ENCODE measurements around the gene NDST1.

The NDST1 gene

GRCh38 chr5:150489360-150490295, 18.3 kb upstream of the NDST1 start:
- no peak for DNase-seq (ENCODE audit: low read depth)

GRCh38 chr5:150490296-150490669, 17.6 kb upstream of the NDST1 start:
- no peak for DNase-seq (ENCODE audit: low read depth)

- DNase-seq (ENCODE audit: low read depth), result no peak
Observed at GRCh38 chr5:150490754-150491153, 17.2 kb upstream of the NDST1 start.

DNA sequence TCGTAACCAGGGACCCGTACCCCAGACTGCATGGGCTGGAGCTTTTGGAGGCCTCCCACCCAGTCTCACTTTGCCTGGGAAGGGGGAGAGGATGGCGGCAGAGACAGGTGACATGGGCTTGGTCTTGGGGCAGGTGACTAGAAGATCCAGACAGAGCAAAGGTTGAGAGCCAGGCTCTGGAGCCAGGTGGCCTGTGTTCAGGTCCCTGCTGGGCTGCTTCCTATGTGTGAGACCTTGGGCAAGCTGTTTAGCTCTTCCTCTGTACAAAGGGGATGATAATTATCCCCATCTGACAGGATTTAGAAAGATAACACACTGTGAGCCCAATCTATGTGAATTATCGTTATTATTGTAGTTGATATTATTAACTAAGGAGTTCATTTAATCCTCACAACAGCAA, 16.1 kb upstream of the NDST1 start:
- no peak for DNase-seq (ENCODE audit: low read depth)

- no peak for DNase-seq (ENCODE audit: low read depth)
Observed at GRCh38 chr5:150492621-150493020, 15.3 kb upstream of the NDST1 start.

DNA sequence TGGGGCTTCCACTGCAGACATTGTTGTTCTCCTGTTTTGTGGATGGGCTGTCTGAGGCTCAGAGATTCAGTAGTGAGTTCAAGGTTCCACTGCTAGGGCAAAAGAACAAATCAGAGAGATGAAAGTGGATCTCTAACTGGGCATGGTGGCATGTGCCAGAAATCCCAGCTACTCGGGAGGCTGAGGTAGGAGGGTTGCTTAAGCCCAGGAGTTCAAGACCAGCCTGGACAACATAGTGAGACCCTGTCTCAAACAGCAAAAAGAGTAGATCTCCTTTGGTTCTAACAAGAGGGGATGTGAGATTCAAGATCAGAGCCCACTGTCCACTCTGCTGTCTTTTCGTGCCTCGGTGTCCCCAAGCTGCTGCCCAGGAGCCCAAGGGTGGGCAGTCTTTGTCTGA, 11.8 kb upstream of the NDST1 start:
- DNase-seq (ENCODE audit: low read depth), result no peak

- no peak for DNase-seq (ENCODE audit: low read depth)
Observed at GRCh38 chr5:150496534-150496933, 11.4 kb upstream of the NDST1 start.

GRCh38 chr5:150497274-150497988, 10.5 kb upstream of the NDST1 start:
- peak; percentile 74 for DNase-seq (ENCODE audit: low read depth)

DNA sequence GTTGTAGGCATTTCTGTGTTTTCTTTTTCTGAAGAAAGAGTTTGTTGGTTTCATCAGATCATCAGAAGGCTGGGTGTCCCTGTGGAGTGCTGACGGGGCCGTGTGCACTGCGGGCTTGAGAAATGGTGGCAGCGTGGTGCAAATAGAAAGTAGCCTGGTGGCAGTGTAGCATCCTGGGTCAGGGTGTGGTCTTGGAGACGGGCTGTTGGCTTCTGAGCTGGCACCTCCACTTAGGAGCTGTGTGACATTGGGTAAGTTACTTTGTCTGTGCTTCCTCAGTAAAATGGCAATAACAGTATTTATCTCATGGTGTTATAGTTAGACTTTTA, 10.0 kb upstream of the NDST1 start:
- no peak for DNase-seq (ENCODE audit: low read depth)

DNA sequence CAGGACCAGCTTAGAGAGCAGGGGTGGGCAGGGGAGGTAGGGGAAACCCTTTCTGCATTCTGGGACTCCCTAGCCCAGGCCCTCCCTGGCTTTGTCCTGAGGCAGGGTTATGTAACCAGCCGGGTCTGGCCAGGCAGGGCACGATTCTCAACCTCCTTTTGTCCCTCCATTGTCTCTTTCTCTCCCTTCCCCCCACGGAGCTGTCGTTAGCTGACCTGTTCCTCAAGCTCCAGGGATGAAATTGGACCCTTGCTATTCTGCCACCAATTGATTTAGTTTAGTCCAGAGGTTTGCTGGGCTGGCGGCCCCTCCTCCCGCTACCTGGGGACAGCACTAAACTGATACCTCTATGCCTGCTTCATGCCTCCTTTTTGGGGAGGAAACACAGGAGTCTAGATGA, 9.4 kb upstream of the NDST1 start:
- DNase-seq (ENCODE audit: low read depth), result no peak

GRCh38 chr5:150498971-150499370, 9.0 kb upstream of the NDST1 start:
- DNase-seq (ENCODE audit: low read depth), result no peak

DNA sequence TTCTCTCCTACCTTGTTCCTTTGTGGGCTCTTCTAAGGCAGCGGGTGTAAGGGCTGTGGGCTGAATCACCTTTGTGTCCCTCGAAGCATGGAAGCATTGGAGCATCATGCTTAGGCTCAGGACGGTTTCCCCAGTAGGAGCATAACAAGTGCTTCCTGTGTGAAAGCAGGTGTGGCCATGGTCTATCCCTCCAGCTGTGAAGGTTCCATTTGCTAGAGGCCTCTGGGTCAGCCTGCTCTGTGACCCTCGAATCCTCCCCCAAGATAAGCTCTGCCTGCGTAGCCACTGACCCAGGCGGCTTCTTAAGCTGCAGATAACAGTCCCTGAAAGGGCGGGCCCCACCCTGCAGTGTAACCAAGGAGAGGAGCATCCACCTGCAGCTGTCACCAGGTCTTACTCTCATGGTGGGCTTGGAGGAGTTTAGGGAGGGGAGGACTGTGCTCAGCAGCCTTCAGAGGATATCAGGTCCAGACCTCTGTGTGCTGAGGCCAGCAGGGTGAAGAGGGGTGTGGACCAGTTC, 8.4 kb upstream of the NDST1 start:
- DNase-seq (ENCODE audit: low read depth), result no peak

- DNase-seq (ENCODE audit: low read depth), result no peak
Observed at GRCh38 chr5:150500328-150500841, 7.5 kb upstream of the NDST1 start.

DNA sequence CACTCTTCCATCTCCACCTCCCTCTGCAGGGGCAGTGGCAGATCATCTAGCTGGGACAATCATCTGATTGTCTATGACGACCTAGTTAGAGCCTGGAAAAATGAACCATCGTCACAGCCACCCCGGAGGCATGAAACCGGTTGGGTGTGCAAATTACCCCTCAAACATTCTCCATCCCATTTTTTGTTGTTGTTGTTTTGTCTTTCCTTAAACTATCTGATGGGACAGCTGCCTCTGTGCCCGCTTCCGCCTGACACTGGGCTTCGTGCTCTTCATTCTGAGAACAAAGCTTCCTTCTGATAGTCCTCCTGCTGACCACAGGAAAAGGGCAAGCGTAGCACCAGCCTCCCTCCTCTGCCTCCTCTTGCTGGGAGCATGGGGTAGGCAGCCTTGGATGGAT, 7.0 kb upstream of the NDST1 start:
- DNase-seq (ENCODE audit: low read depth), result no peak

DNA sequence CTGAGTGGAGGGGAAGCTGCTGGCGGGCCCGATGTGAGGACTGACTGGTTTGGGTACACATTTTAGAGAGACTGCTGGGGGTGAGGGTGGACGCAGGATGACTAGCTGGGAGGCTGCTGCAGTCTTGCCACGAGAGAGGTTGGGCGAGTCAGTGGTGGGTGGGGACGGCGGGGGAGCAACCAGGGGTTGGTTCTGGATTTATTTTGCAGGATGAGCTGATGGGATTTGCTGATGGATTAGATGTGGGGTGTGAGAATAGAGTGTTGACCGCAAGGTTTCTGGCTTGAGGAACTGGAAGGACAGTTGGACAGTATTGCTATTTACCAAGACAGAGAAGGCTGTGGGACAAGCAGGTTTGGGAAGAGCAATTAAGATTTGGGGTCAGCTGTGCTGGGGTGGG, 5.8 kb upstream of the NDST1 start:
- no peak for DNase-seq (ENCODE audit: low read depth)

- no peak for DNase-seq (ENCODE audit: low read depth)
Observed at GRCh38 chr5:150502847-150503246, 5.1 kb upstream of the NDST1 start.

- no peak for DNase-seq (ENCODE audit: low read depth)
Observed at GRCh38 chr5:150503386-150503785, 4.5 kb upstream of the NDST1 start.

- peak; percentile 18 for DNase-seq (ENCODE audit: low read depth)
Observed at GRCh38 chr5:150503977-150504620, 3.8 kb upstream of the NDST1 start.

DNA sequence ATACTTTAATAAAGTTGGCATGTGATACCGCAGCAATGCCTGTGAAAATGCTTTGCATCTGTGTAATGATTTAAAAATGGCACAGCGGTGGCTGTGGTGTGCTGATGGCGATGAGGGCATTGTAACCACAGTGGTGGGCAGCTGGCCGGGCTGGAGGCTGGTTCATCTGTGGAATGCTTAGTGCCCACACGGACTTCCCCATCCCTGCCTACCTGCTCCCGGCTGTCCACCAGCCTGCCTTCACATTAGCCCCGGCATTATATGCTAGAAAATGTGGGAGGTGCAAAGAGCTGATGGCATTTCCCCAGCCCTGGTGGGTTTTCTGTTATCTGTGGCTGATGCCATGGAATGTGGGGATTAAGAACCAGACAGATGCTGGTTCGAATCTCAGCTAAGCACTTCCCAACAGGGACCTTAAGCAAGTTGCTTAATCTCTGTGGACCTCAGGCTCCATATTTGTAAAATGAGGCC, 2.9 kb upstream of the NDST1 start:
- no peak for DNase-seq (ENCODE audit: low read depth)

DNA sequence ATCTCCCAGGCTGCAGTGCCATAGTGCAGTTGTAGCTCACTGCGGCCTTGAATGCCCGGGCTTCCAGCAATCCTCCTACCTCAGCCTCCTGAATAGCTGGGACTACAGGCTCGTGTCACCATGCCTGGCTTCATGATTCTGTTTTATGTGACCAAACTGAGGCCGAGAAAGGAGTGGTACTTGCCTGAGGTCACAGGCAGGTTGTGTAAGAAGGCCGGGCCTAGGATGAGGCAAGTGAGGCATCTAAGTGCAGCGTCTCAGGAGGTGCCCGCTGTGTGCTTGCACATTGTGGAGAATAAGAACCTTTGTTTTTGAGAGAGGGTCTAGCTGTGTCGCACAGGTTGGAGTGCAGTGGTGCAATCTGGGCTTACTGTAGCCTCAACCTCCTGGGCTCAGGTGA, 2.1 kb upstream of the NDST1 start:
- no peak for DNase-seq (ENCODE audit: low read depth)

DNA sequence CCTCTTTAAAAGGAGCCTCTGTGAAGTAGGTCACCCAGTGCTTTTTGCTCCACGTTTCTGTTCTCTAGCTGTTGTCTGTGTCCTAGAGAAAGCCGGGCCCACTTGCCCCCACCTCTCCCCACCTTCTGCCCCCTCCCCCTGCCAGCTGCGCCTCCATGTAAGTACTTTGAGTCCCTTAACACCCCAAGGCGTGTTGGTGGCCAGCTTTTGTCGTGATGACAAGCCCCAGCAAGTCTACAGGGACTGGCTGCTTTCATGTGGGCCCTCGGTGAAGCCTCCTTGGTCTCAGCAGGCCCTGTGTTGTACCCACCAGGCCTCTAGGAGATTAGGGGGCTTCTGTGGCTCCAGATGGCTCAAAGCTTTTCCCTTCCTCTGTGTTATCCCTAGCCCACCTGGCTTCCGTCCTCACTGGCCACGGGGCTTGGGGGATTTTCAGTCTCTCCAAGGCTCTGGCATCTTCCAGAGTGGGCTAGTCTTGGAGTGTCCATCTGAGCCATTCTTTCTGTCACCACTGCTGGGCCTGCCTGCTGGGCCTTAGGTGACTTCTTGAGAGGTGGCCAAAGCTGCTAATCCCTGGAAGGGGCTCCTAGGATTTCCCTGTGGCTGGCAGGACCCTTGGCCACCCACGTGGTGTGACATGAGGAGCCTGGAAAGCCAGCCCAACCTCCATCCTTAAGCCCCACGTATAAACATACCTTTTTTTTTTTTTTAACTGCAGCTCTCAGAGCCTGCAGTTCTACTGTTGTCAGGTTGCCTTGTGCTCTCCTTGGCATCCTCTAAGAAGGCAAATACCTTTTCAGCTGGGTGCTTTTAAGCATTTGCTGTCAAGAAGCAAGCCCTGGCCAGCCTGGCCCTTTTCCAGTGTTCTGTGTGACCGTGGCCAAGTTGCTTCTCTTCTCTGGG, 1.1 kb upstream of the NDST1 start:
- DNase-seq (ENCODE audit: low read depth), result no peak

GRCh38 chr5:150508277-150508640, 328 bp downstream of the NDST1 start:
- no peak for DNase-seq (ENCODE audit: low read depth)

All from fibroblast of the conjunctiva (primary cell).